ENCODE measurements around the gene PLCH2.

PLCH2 gene

DNA sequence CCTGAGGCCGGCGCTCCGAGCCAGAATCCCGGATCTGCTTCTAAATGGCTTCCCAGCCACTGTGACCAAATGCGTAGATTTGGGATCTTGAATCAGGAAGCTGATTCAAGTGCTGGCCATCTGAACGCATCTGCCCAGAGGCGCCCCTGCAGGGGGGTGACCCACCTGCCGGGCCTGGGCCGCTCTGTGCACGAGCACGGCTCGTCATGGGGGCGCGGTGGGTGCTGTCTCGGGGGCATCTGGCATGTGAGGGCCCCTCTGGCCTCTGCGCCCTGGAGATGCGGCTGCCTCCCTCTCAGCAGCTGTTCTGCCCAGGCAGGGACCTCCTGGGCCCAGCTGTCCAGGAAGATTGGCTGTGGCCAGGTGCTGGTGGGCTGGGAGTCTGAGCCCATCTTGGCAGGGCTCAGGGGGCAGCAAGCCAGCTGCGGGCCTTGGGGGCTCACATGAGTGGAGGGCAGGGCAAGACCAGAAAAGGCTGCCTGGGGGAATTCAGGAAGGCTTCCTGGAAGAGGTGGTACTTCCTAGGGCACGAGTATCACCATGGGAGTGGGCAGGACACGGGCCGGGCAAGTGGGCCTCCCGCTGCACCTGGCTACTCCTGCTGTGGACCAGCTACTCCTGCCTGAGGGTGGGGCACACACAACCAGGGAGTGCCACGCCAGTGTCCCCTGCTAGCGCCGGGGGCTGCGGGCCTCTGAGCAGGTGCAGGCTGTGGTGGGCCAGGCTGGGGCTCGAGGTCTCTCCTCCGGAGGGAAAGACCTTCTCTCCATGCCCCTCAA lies 25.1 kb downstream of the PLCH2 start:
- TF ChIP-seq GATA3 (IDR thresholded peaks at IDR 0.05; ENCODE audit: low read depth, low read length) = no peak
- TF ChIP-seq GATA2 (IDR thresholded peaks at IDR 0.05; ENCODE audit: low read depth, low read length) = no peak

DNA sequence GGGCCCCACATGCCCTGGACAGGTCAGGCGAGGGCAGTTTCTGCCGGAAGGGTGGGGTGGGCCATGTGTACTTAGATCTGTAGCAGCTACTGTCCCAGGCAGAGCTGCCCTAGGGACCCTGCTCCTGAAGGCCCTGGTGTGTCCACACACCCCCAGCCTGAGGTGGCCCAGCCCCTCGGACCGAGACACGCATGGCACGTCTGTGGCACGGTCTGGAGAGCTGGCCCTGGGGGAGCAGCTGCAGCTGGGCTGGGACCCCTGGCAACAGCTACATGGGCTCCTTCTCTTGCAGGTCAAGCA lies 25.7 kb downstream of the PLCH2 start:
- TF ChIP-seq GATA2 (IDR thresholded peaks at IDR 0.05; ENCODE audit: low read depth, low read length) = no peak
- TF ChIP-seq GATA3 (IDR thresholded peaks at IDR 0.05; ENCODE audit: low read depth, low read length) = no peak

GRCh38 chr1:2502210-2502609 lies 26.1 kb downstream of the PLCH2 start:
- TF ChIP-seq GATA2 (IDR thresholded peaks at IDR 0.05; ENCODE audit: low read depth, low read length) = no peak
- no peak for TF ChIP-seq GATA3 (IDR thresholded peaks at IDR 0.05; ENCODE audit: low read depth, low read length)

GRCh38 chr1:2502661-2503553 lies 26.8 kb downstream of the PLCH2 start:
- no peak for TF ChIP-seq GATA3 (IDR thresholded peaks at IDR 0.05; ENCODE audit: low read depth, low read length)
- no peak for TF ChIP-seq GATA2 (IDR thresholded peaks at IDR 0.05; ENCODE audit: low read depth, low read length)

- TF ChIP-seq GATA3 (IDR thresholded peaks at IDR 0.05; ENCODE audit: low read depth, low read length) (no peak), GATA2 (IDR thresholded peaks at IDR 0.05; ENCODE audit: low read depth, low read length) (no peak)
These were observed 27.6 kb downstream of the PLCH2 start for GRCh38 chr1:2503554-2504224.

DNA sequence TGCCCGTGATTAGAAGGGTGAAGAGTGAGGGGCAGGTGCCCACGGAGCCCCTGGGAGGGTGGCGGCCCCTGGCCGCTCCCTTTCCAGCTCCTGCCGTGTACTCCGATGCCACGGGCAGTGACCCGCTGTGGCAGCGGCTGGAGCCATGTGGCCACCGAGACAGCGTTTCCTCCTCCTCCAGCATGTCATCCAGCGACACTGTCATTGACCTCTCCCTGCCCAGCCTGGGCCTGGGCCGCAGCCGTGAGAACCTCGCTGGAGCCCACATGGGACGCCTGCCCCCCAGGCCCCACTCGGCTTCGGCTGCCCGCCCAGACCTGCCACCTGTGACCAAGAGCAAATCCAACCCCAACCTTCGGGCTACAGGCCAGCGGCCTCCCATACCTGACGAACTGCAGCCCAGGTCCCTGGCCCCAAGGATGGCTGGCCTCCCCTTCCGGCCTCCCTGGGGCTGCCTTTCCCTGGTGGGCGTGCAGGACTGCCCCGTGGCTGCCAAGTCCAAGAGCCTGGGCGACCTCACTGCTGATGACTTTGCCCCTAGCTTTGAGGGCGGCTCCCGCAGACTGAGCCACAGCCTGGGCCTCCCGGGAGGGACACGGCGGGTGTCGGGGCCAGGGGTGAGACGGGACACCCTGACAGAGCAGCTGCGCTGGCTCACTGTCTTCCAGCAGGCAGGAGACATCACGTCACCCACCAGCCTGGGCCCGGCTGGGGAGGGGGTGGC lies 28.3 kb downstream of the PLCH2 start:
- TF ChIP-seq GATA3 (IDR thresholded peaks at IDR 0.05; ENCODE audit: low read depth, low read length) (no peak), GATA2 (IDR thresholded peaks at IDR 0.05; ENCODE audit: low read depth, low read length) (no peak)

DNA sequence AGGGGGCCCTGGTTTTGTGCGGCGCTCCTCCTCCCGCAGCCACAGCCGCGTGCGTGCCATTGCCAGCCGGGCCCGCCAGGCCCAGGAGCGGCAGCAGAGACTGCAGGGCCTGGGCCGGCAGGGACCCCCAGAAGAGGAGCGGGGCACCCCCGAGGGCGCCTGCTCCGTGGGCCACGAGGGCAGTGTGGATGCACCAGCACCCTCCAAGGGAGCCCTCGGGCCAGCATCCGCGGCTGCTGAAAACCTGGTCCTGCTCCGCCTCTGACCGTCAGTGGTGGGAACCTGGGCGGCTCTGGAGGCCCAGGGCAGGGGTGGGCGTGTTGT lies 28.8 kb downstream of the PLCH2 start:
- TF ChIP-seq GATA2 (IDR thresholded peaks at IDR 0.05; ENCODE audit: low read depth, low read length) (no peak), GATA3 (IDR thresholded peaks at IDR 0.05; ENCODE audit: low read depth, low read length) (no peak)

DNA sequence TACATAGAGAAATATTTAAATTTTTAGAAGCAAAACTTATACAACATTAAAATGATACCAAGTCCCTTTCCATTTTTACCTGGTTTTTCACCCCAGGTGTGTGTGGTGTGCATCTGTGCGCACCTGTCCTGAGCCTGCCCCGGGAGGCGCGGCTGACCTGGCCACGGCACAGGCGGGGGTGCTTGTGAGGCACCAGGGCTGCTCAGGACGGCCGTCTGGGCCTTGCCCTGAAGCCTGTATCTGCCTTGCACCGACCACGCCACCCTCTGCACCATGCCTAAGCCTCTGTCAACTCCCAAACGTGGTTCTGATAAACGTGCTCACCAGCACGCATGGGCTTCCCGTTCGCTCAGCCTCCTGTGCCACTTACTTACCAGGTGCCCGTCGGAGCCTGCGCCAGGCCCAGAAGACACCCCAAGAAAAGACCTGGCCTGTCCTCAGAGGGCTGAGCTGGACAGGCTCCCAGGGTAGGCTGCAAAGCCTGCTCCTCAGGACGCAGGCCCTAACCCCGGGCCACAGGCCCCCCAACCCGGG lies 29.4 kb downstream of the PLCH2 start:
- TF ChIP-seq GATA2 (IDR thresholded peaks at IDR 0.05; ENCODE audit: low read depth, low read length) = no peak
- TF ChIP-seq GATA3 (IDR thresholded peaks at IDR 0.05; ENCODE audit: low read depth, low read length) = no peak

DNA sequence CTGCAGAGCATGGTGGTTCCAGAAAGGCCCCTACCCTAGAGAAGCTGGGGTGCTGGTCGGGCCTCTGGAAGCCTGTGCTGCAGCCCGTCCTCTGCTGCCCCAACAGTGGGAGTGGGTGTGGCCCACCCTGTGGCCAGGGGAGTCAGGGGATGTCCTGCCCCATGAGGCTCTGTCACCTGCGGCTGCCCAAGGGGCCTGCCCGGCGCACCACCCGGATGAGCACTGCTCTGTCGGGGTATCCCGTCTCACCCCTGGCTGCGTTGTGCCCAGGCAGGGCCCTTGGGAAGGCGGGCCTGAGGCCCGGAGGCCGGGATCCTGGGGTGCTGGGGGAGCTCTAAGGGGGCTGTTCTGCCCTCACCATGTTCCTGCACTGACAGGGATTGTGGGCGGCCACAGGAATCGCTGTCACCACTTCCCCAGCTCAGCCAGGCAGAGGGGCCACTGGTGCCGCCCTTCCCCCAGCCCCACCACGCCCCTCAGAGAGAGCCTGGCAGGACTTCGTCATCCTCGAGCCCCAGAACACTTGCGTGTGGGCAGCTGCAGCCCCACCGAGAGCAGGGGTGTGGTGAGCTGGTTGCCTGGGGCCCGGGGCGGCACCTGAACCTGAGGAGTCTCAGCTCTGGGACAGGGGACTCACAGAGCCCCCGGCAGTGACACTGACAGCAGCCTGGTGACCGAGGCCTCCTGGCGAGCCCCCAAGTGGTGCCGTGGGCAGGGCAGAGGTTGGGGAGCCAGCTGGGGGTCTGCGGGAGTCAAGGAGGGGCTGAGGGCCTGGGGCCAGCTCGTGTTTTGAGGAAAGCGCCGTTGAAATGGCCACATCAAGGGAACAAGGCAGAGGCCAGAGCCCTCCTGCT lies 30.1 kb downstream of the PLCH2 start:
- no peak for TF ChIP-seq GATA3 (IDR thresholded peaks at IDR 0.05; ENCODE audit: low read depth, low read length)
- TF ChIP-seq GATA2 (IDR thresholded peaks at IDR 0.05; ENCODE audit: low read depth, low read length) = no peak

DNA sequence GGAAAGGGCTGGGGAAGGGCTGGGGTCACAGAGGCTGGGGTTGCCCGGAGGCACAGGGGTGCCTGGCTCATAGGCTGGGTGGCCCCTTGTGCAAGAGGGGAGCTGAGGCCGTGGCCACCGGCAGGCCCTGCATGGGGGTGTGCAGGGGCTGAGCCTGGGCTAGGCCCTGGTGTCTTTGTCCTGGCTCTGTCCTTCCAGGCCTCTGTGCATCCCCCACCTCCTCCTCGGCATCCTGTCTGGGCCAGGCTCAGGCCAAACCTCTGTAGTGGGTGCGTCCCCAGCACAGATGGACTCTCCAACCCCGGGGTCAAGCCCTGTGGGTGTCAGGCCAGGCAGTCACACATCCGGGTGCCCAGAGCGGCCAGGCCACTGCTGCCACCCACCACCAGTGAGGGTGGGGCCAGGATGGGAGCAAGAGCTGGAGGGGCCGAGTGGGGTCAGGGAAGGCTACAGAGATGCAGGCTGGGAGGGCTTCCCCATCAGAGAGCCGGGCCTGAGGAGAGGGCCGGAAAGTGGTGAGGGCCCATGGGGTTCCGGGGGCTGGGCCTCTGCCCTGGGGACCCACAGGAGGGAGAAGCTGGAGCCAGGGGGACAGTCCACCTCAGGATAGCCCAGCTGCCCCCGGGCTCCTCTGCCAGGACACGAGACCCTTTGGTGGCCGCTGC lies 30.9 kb downstream of the PLCH2 start:
- no peak for TF ChIP-seq GATA3 (IDR thresholded peaks at IDR 0.05; ENCODE audit: low read depth, low read length)
- no peak for TF ChIP-seq GATA2 (IDR thresholded peaks at IDR 0.05; ENCODE audit: low read depth, low read length)

DNA sequence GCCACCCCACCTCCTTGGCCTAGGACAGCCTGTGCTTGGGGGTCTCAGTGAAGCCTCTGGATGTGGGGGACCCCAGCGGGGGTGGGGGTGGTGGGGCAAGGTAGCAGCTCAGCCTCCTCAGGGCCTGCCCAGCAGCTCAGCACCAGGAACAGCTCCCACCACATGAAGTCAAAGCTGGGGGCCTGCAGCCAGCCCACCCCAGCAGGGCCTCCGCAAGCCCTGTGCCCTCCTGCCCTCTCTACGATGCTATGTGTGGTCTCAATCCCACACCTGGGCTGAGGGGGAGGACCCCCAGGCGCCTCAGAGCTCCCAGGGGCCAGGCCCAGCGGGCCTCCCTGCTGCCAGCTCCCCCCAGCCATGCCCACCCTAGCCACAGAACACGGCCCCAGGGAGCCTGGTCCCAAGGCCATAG lies 31.7 kb downstream of the PLCH2 start:
- no peak for TF ChIP-seq GATA2 (IDR thresholded peaks at IDR 0.05; ENCODE audit: low read depth, low read length)
- no peak for TF ChIP-seq GATA3 (IDR thresholded peaks at IDR 0.05; ENCODE audit: low read depth, low read length)

GRCh38 chr1:2508180-2508579 lies 32.1 kb downstream of the PLCH2 start:
- TF ChIP-seq GATA2 (IDR thresholded peaks at IDR 0.05; ENCODE audit: low read depth, low read length) = no peak
- TF ChIP-seq GATA3 (IDR thresholded peaks at IDR 0.05; ENCODE audit: low read depth, low read length) = no peak

Measured in SH-SY5Y (cell line).